Endothelial cell of umbilical vein (primary cell): ENCODE measurements around the gene TK1. TPM values are rescaled to one million over a fixed set of nuclear protein-coding genes. Genes with fewer than 3 reads are reported as not detected.

Experiments
- BruUV-seq: library from RNA; stranded (reverse); fragments of 400-500 nt; replicated peaks from 2 replicates; lab custom pipeline; 2021; lab: Mats Ljungman, UMichigan
- CTCF ChIA-PET: fragments of 300-600, 350-600 bp; sonication (Branson Sonifier 250); formaldehyde crosslinking; loops from one replicate; lab custom pipeline; 2021; ENCODE audit warnings: antibody characterized with exemption, inconsistent platforms; lab: Charles Lee
- POLR2A ChIA-PET: fragments of 300-600, 350-600 bp; sonication (Branson Sonifier 250); formaldehyde crosslinking; loops from one replicate; lab custom pipeline; 2021; ENCODE audit warnings: antibody characterized with exemption, inconsistent platforms; lab: Charles Lee
- DNase-seq: peaks from one replicate; pipeline ENCODE4 v3.0.0-alpha.2; 2011; ENCODE audit warnings: low read depth, low spot score
- FAIRE-seq: peaks from 2 replicates; lab custom pipeline; 2011; peaks lifted over from hg19 to GRCh38; lab: Jason Lieb, UNC
- H2AFZ ChIP-seq: 2 replicates; pipeline ENCODE4 v1.6.0; 2012; ENCODE audit warnings: low read depth, low read length, control low read depth, inconsistent platforms
- H3K27ac ChIP-seq: 2 replicates; pipeline ENCODE4 v1.5.1; 2011; ENCODE audit warnings: low read depth, mild to moderate bottlenecking, control low read depth, low read length, moderate library complexity; ENCODE audit not compliant: insufficient read depth
- H3K27me3 ChIP-seq, 2 experiments: 2 replicates each; pipeline versions ENCODE4 v1.6.0 to v1.6.1; 2011; ENCODE audit warnings: low read length in 2 of 2, mixed read lengths in 1 of 2; ENCODE audit not compliant: control insufficient read depth in 2 of 2, insufficient read depth in 2 of 2
- H3K36me3 ChIP-seq, 2 experiments: 2 replicates in 1 of 2; 3 replicates in 1 of 2; pipeline ENCODE4 v1.5.1; 2011; ENCODE audit warnings: low read length in 2 of 2, mild to moderate bottlenecking in 1 of 2, moderate library complexity in 1 of 2; ENCODE audit not compliant: control insufficient read depth in 2 of 2, insufficient read depth in 2 of 2; ENCODE audit errors: extremely low read depth in 1 of 2
- H3K4me1 ChIP-seq: 3 replicates; pipeline ENCODE4 v1.5.1; 2011; ENCODE audit warnings: mild to moderate bottlenecking, low read length; ENCODE audit not compliant: control insufficient read depth, insufficient read depth; ENCODE audit errors: extremely low read depth
- H3K4me2 ChIP-seq: 2 replicates; pipeline ENCODE4 v1.6.1; 2011; ENCODE audit warnings: low read length, control low read depth, mixed read lengths; ENCODE audit not compliant: insufficient read depth
- H3K4me3 ChIP-seq, 3 experiments: fragments of 200-600 bp in 1 of 3; sonication (generic), shearing (Covaris generic) in 1 of 3; replicated peaks in 1 of 3; 2 replicates each; pipeline ENCODE4 v1.5.1; 2011 to 2016; ENCODE audit warnings: control low read depth in 3 of 3, low read length in 3 of 3, mild to moderate bottlenecking in 2 of 3, inconsistent platforms in 1 of 3, low read depth in 1 of 3, moderate library complexity in 1 of 3; ENCODE audit not compliant: insufficient read depth in 1 of 3
- H3K79me2 ChIP-seq: 2 replicates; pipeline ENCODE4 v1.6.0; 2012; ENCODE audit warnings: low read length, inconsistent platforms; ENCODE audit not compliant: control insufficient read depth, insufficient read depth
- H3K9ac ChIP-seq: replicated peaks from 2 replicates; pipeline ENCODE3; 2011; ENCODE audit warnings: low read length, control low read depth; ENCODE audit not compliant: insufficient read depth; ENCODE audit errors: extremely low read depth
- H3K9me1 ChIP-seq: replicated peaks from 3 replicates; pipeline ENCODE4 v1.6.0; 2011; ENCODE audit warnings: mild to moderate bottlenecking, low read length; ENCODE audit not compliant: control insufficient read depth, insufficient read depth; ENCODE audit errors: extremely low read depth
- H3K9me3 ChIP-seq: replicated peaks from 2 replicates; pipeline ENCODE4 v1.5.1; 2012; ENCODE audit warnings: low read length, inconsistent platforms; ENCODE audit not compliant: control insufficient read depth, insufficient read depth
- H4K20me1 ChIP-seq: replicated peaks from 2 replicates; pipeline ENCODE3; 2011; ENCODE audit warnings: mild to moderate bottlenecking, low read length; ENCODE audit not compliant: control insufficient read depth, insufficient read depth; ENCODE audit errors: extremely low read depth
- CTCF ChIP-seq, 2 donors: IDR thresholded peaks; 1 replicate in 1 of 2; 2 replicates in 1 of 2; pipeline ENCODE4 v1.5.1; 2011; ENCODE audit warnings: low read length in 2 of 2, mild to moderate bottlenecking in 2 of 2, moderate library complexity in 2 of 2, control low read depth in 1 of 2, inconsistent platforms in 1 of 2, low read depth in 1 of 2; ENCODE audit not compliant: insufficient read depth in 1 of 2; ENCODE audit errors: extremely low read depth in 1 of 2
- FOS ChIP-seq: IDR thresholded peaks from 2 replicates; pipeline ENCODE4 v1.6.1; 2011; ENCODE audit warnings: mild to moderate bottlenecking, low read length, moderate library complexity, borderline replicate concordance; ENCODE audit not compliant: insufficient read depth
- GATA2 ChIP-seq: IDR thresholded peaks from 2 replicates; pipeline ENCODE4 v1.7.0; 2011; ENCODE audit warnings: low read depth, mild to moderate bottlenecking, moderate library complexity, mixed read lengths, low read length; ENCODE audit not compliant: insufficient read length, insufficient read depth
- JUN ChIP-seq: IDR thresholded peaks from 2 replicates; pipeline ENCODE4 v1.6.1; 2011; ENCODE audit warnings: borderline replicate concordance, low read depth; ENCODE audit not compliant: insufficient read length, insufficient read depth
- MAX ChIP-seq: IDR thresholded peaks from 2 replicates; pipeline ENCODE4 v1.6.1; 2011; ENCODE audit not compliant: insufficient read depth, insufficient read length
- MYC ChIP-seq: IDR thresholded peaks from one replicate; pipeline ENCODE4 v1.6.1; 2011; ENCODE audit warnings: mild to moderate bottlenecking, low read depth, low read length
- POLR2A ChIP-seq: IDR thresholded peaks from 2 replicates; pipeline ENCODE4 v1.6.1; 2012; ENCODE audit warnings: low read depth, mild to moderate bottlenecking, control low read depth, low read length
- dilution Hi-C: fragments of 300-500 bp; cut with MboI; formaldehyde crosslinking; loops from one replicate; pipeline ENCODE4 v1.15.0; 2019; ENCODE audit warnings: low sequenced_read_pairs; ENCODE audit not compliant: extremely low pct_ligation_motif_present
- intact Hi-C: fragments of 100-400 bp; cut with micrococcal nuclease; formaldehyde crosslinking; loops from one replicate; pipeline ENCODE4 v1.10.0; 2022
- polyA plus RNA-seq, 4 experiments: library from polyadenylated mRNA; depleted of rRNA in 3 of 4; stranded (reverse) in 3 of 4; unstranded in 1 of 4; fragments of >200 nt; gene quantifications; 2 replicates each; pipeline versions ENCODE4 v1.2.1 to v1.2.3, GENCODE V29; 2011 to 2012; ENCODE audit warnings: missing spikeins in 1 of 4
- total RNA-seq: library from RNA; stranded (reverse); gene quantifications from 2 replicates; pipeline ENCODE4 v1.2.3, GENCODE V29; 2021

Gene TK1
- total and polyA plus RNA-seq, 2 donors (not counting 3 experiments of a cell fraction or from before 2014, with no cell fraction given), result 111 to 159 TPM

- dilution Hi-C loops, result no loop called here
- no peak overlapping the region for H2AFZ ChIP-seq
- BruUV-seq, result no TSS peak
Observed at GRCh38 chr17:78180508-78180907, 6.3 kb downstream of the TK1 start.

More at GRCh38 chr17:78180508-78180907, 6.3 kb downstream of the TK1 start:
- no peaks in the 10 kb centered on the region for H4K20me1 ChIP-seq
- TF ChIP-seq POLR2A (no peak), MAX (no peak), CTCF (IDR thresholded peaks at IDR 0.05; ENCODE audit: extremely low read depth in 1 of 2, insufficient read depth in 1 of 2, low read depth in 1 of 2, low read length in 2 of 2) (no peak), GATA2 (no peak), MYC (no peak), JUN (no peak), FOS (no peak)
- H3K9me3 ChIP-seq, result no peaks in the 10 kb centered on the region
- no peak overlapping the region for H3K4me2 ChIP-seq
- no peaks in the 10 kb centered on the region for H3K36me3 ChIP-seq
- intact Hi-C loops, result no loop called here
- FAIRE-seq, result no peak
- no peaks in the 10 kb centered on the region for H3K27me3 ChIP-seq
- H3K79me2 ChIP-seq, result peaks cover 4% of the 10 kb centered on the region
- no peak overlapping the region for H3K27ac ChIP-seq
- H3K9ac ChIP-seq, result no peak overlapping the region
- no peaks in the 10 kb centered on the region for H3K4me1 ChIP-seq
- H3K9me1 ChIP-seq, result no peaks in the 10 kb centered on the region
- POLR2A ChIA-PET, result no interaction called here
- CTCF ChIA-PET, result interaction anchor here (0.5 kb wide), 1 partner anchor 61 kb away, joined by 3 read pairs; no protein-coding TSS in a partner anchor
- no peak for DNase-seq
- no peak overlapping the region for H3K4me3 ChIP-seq
